GM18517 (cell line): ENCODE data around the gene ANKRD39.
"Not testable (repeated sequence)": the region's sequence is repeated elsewhere in the genome, so short reads cannot be mapped to it uniquely, and the experiment has no call there.

Source experiments
- ATAC-seq: cut with Tn5 transposase; IDR thresholded peaks from one replicate; pipeline ENCODE4 v1.9.1; 2021; ENCODE audit warnings: mild to moderate bottlenecking, moderate library complexity; ENCODE audit not compliant: unreplicated experiment

The ANKRD39 gene

GRCh38 chr2:96873651-96874096 is 15.9 kb upstream of the ANKRD39 start:
- ATAC-seq, result no peak

DNA sequence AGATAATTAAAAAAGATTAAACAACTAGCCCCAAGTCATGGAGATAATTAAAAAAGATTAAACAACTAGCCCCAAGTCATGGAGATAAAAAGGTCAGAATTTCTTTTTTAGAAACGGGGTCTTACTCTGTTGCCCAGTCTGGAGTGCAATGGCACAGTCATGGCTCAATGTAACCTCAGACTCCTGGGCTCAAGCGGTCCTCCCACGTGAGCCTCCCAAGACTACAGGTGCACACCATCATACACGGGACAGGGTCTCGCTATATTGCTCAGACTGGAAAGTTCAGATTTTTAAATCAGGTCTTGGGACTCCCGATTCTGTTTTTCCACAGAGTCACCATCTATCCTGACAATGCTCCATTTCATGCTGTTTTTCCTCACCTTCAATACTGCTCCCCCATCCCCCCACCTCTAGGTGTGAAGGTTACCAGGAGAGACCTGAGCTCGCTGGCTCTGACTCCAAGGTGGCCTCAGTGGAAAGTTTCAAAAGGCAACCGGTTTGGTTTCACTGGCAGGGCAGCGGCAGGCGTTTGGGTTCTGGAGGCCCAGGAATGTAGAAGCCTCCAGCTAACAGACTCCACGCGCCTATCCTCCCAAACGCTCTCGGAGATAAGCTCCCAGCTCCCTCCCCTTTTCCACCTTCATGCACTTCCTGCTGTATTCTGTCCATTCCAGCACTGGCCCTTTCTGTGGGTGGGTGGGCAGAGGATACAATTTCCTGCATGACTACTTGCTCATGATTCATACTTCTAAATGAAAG is 15.0 kb upstream of the ANKRD39 start:
- ATAC-seq, result no peak

DNA sequence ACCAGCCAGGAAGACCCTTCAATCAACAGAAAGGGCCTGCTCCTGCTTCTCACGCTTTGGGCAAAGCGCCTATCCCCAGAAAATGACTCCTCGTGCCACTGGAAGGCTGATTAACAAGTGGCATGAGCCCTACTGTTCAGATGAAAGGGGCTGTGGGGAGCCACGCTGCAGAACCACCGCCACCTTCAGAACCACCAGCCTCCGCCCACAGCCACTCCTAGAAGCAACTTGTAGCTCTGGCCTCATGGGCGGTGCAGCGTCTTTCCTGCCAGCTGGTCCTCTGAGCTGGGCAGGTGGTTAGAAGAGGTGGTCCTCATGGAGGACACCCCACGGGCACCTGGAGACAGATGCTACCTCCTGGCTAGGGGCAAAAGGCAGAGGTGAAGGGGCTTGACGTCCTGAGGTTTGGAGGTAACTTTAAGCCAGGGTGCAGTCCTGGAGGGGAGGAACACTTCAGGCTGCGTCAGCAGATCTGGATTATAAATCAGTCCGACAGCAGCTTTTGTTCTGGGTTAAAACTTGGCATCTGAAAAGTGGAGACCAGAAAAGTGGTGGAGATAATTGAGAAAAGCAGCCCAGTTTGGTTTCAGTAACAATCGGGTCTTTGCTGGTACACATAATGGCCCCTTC is 12.9 kb upstream of the ANKRD39 start:
- no peak for ATAC-seq

GRCh38 chr2:96869822-96870625 is 12.2 kb upstream of the ANKRD39 start, which contains the start of gene SEMA4C:
Gene SEMA4C (minus strand): TSS chr2:96870080. CDS start chr2:96867886, 2,194 bp downstream.
- no peak for ATAC-seq

DNA sequence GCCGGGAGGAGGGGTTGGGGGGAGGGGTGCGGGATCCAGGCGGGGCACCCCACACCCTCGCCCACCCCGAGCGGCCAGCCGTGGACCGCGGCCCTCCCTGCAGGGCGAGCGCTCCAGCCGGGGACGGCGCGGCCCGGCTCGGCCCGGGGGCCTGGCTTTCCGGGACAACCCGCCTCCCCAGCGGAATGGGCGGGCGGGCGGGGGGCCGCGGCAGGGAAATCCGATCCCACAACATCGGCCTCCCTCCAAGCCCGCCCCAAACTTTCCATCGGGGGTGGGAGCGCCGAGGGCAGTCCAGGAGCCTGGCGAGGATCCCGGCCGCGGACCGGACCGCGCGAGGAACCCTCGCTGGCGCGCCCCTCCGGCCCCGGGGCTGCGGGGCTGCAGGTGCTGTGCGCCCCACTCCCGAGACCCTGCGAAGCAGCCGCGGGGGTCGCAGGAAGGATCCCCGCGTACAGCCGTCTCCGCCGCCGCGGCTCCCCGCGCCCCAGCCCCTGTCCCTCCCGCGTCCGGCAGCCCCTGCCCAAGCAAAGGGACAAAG is 11.5 kb upstream of the ANKRD39 start:
- no peak for ATAC-seq

- no peak for ATAC-seq
Observed at GRCh38 chr2:96868555-96869280, 10.9 kb upstream of the ANKRD39 start.

- no peak for ATAC-seq
Observed at GRCh38 chr2:96867756-96868554, 10.1 kb upstream of the ANKRD39 start.

DNA sequence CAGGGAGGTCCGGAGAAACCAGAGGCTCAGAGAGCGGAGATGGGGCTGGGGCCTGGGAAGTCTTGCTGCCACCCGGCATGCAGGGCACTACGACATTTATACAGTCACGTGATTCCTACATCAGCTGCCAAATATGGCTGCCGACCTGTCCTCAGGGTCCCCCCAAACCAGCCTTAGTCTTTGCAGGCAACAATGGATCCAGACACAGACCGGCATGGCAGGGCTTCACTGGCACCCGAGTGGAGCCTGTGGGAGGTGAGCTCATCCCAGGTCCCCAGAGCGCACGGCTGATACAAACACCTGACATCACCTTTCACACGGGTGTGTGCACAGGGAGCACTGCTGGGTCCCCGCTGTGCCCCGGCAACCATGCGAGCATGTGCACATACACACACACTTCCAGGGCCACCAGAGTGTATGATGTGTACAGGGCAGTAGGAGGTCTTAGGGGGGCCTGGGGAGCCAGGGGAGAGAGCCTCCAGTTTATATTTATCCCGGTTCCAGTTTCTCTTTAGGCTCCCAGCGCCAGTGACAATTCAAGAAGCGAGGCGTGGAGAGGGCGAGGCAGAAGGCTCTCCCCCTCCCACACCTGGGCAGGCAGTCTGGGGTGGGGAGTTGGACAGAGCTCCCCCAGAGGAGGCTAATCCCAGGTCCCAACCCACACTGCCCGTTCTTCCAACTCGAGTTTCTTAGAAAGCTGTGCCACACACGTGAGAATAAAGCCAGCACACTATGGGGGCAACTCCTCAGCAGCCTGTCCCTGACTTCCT is 9.4 kb upstream of the ANKRD39 start:
- ATAC-seq, result no peak

GRCh38 chr2:96866586-96866985 is 8.8 kb upstream of the ANKRD39 start:
- ATAC-seq, result no peak

GRCh38 chr2:96866149-96866548 is 8.3 kb upstream of the ANKRD39 start:
- ATAC-seq, result no peak

- no peak for ATAC-seq
Observed at GRCh38 chr2:96865654-96866053, 7.8 kb upstream of the ANKRD39 start.

GRCh38 chr2:96864343-96865091 is 6.7 kb upstream of the ANKRD39 start:
- ATAC-seq, result no peak

DNA sequence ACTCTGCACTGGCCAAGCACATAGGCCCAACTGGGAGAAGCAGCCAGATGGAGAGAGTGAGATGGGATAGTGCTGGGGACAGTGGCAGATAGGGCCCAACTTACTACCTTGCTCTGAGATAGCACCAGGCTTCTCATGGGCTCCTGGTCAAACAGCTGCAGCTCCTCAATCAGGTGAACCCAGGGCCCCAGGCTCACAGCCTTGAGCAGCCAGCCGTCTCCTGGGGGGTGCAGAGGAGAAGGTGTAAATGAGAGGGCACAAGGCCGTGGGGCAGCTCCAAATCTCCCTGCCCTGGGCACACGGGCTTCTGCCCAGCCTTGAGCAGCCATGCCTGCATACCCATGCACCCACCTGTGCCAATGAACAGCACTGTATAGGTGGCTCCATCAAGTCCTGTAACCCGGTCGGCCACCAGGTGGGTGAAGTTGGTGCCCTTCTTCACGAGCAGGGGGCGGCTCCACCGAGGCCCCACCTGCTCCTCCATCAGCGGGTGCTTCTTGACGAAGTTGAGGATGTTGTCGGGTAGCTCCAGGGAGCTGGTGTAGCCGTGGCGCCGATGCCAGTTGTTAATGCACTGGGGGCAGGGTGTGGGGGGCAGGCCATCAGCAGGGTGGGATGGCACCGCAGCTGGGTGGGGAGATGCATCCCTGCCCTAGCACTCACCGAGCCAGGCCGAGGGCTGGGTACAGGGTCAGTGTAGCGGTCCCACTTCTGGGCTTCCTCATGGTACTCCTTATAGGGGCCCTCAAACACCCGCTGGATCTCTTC is 5.9 kb upstream of the ANKRD39 start:
- no peak for ATAC-seq

GRCh38 chr2:96863056-96863455 is 5.2 kb upstream of the ANKRD39 start:
- not testable (repeated sequence) for ATAC-seq

DNA sequence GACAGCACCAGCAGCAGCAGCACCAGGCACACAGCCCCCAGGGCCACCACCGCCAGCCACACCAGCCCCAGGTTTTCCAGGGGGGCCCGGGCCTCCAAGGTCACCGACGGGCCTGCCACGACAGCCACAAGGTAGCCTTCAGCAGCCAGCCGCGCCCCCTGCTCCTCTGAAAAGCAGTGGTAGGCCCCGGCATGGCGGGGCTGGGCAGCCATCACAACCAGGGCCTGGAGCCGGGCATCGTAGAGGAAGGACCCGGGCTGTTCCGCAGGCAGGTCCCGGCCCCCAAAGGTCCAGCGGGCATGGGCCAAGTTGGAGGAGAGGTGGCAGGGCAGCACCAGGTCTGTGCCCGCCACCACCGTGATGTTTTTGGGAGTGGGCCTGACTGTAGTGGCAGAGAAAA is 3.3 kb upstream of the ANKRD39 start:
- no peak for ATAC-seq

DNA sequence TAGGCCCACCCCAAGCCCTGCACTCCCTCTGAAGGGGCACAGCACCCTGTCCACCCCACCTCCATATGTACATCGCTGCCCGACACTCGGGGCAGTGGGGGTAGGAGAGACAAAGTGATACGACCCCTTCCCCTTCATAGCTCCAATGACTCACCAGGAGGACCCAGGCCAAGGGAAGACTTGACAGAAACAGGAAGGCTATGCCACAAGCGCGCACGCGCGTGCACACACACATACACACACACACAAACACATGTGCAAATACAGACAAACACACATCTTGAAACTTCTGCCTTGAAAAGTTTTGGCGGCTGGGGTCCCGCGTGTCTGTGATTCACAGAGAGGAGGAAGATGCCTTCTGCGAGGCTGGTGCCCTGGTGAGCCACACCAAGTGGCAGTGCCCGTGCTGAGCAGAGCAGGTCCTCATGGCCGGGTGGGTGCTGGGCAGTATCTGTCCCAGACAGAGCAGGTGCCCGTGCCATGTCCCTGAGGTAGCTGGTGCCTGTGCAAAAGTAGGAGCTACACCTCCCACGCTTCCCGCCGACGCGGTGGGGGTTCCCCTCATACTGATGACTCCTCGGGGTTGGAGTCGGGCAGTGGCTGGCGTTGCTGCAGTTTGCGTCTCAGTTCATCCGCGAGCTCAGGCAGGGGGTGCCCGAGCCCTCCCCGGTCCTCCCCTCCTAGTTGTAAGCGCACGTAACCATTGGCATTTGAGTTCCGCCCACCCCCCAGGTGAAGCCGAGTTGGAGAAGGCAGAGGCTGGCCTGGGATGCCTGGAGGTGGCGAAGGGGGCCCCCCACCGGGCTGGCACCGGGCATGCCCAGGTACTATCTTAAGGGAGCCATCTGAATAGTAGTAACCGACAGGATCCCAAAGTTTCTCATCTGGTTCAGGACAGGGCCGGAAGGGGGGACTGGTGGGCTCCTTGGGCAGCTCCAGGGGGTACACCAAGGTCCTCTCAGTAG is 2.5 kb upstream of the ANKRD39 start:
- ATAC-seq, result no peak

GRCh38 chr2:96859681-96860064 is 1.9 kb upstream of the ANKRD39 start:
- ATAC-seq, result no peak
